OCI-LY3 (cell line): Measurements from ENCODE around the gene CAPN7.

Experiments
- H2AFZ ChIP-seq: fragments of 200-600, 300-600 bp; shearing (Covaris generic); 2 replicates; pipeline ENCODE4 v1.6.0; 2014; ENCODE audit warnings: antibody characterized with exemption, low read depth, low read length
- H3K27ac ChIP-seq: fragments of 200-600, 300-600 bp; sonication (generic); 2 replicates; pipeline ENCODE4 v1.5.1; 2014; ENCODE audit warnings: mild to moderate bottlenecking, low read length, moderate library complexity, mixed read lengths
- H3K27me3 ChIP-seq: fragments of 200-600, 300-600 bp; sonication (generic); 2 replicates; pipeline ENCODE4 v1.6.1; 2014; ENCODE audit warnings: low read depth, low read length, mixed read lengths
- H3K36me3 ChIP-seq: fragments of 200-600, 300-600 bp; sonication (generic); replicated peaks from 2 replicates; pipeline ENCODE3; 2014; ENCODE audit warnings: low read depth, low read length, mixed read lengths
- H3K4me1 ChIP-seq: fragments of 300-600, 200-600 bp; sonication (generic); 2 replicates; pipeline ENCODE4 v1.6.1; 2014; ENCODE audit warnings: low read length, mixed read lengths
- H3K4me2 ChIP-seq: fragments of 200-600, 300-600 bp; sonication (generic); 2 replicates; pipeline ENCODE4 v1.6.1; 2014; ENCODE audit warnings: low read length, mixed read lengths
- H3K4me3 ChIP-seq: fragments of 300-600, 200-600 bp; sonication (generic); 2 replicates; pipeline ENCODE4 v1.5.1; 2014; ENCODE audit warnings: antibody characterized with exemption, mild to moderate bottlenecking, low read length, moderate library complexity
- H3K79me2 ChIP-seq: fragments of 300-600, 200-600 bp; shearing (Covaris generic); 2 replicates; pipeline ENCODE4 v1.6.1; 2014; ENCODE audit warnings: mild to moderate bottlenecking, low read length, mixed read lengths
- H3K9ac ChIP-seq: fragments of 300-600, 200-600 bp; shearing (Covaris generic); 2 replicates; pipeline ENCODE4 v1.6.0; 2014; ENCODE audit warnings: mild to moderate bottlenecking, low read length, moderate library complexity
- H3K9me3 ChIP-seq: fragments of 200-600, 300-600 bp; shearing (Covaris generic); 2 replicates; pipeline ENCODE4 v1.6.1; 2014; ENCODE audit warnings: low read length, mixed read lengths; ENCODE audit not compliant: insufficient read depth
- H4K20me1 ChIP-seq: fragments of 200-600, 300-600 bp; sonication (generic); 2 replicates; pipeline ENCODE4 v1.6.1; 2016; ENCODE audit warnings: low read length, mixed read lengths; ENCODE audit not compliant: insufficient read depth
- EZH2phosphoT487 ChIP-seq: fragments of 200-600 bp; shearing (Covaris generic); IDR thresholded peaks from 2 replicates; pipeline ENCODE4 v1.6.1; 2018; ENCODE audit warnings: antibody characterized with exemption, mixed run types, low read depth
- TF ChIP-seq, protein P1 (sequence below): fragments of 200-600, 300-600 bp; sonication (generic); IDR thresholded peaks from 2 replicates; pipeline ENCODE4 v1.5.1; 2014; ENCODE audit warnings: antibody characterized with exemption, low read length, low read depth

CAPN7 gene

GRCh38 chr3:15221574-15222217, 15.7 kb downstream of the CAPN7 start:
- Histone ChIP-seq H3K4me1 (no peaks in the 10 kb centered on the region), H3K36me3 (peaks cover 62% of the 10 kb centered on the region), H3K4me3 (no peak overlapping the region), H2AFZ (no peak overlapping the region), H3K27ac (no peak overlapping the region), H3K27me3 (no peaks in the 10 kb centered on the region), H3K79me2 (no peaks in the 10 kb centered on the region), H4K20me1 (no peaks in the 10 kb centered on the region), H3K9me3 (no peaks in the 10 kb centered on the region), H3K4me2 (no peak overlapping the region), H3K9ac (no peak overlapping the region)
- TF ChIP-seq EZH2phosphoT487 = no peak
- TF ChIP-seq, protein P1, sequence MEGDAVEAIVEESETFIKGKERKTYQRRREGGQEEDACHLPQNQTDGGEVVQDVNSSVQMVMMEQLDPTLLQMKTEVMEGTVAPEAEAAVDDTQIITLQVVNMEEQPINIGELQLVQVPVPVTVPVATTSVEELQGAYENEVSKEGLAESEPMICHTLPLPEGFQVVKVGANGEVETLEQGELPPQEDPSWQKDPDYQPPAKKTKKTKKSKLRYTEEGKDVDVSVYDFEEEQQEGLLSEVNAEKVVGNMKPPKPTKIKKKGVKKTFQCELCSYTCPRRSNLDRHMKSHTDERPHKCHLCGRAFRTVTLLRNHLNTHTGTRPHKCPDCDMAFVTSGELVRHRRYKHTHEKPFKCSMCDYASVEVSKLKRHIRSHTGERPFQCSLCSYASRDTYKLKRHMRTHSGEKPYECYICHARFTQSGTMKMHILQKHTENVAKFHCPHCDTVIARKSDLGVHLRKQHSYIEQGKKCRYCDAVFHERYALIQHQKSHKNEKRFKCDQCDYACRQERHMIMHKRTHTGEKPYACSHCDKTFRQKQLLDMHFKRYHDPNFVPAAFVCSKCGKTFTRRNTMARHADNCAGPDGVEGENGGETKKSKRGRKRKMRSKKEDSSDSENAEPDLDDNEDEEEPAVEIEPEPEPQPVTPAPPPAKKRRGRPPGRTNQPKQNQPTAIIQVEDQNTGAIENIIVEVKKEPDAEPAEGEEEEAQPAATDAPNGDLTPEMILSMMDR = no peak

DNA sequence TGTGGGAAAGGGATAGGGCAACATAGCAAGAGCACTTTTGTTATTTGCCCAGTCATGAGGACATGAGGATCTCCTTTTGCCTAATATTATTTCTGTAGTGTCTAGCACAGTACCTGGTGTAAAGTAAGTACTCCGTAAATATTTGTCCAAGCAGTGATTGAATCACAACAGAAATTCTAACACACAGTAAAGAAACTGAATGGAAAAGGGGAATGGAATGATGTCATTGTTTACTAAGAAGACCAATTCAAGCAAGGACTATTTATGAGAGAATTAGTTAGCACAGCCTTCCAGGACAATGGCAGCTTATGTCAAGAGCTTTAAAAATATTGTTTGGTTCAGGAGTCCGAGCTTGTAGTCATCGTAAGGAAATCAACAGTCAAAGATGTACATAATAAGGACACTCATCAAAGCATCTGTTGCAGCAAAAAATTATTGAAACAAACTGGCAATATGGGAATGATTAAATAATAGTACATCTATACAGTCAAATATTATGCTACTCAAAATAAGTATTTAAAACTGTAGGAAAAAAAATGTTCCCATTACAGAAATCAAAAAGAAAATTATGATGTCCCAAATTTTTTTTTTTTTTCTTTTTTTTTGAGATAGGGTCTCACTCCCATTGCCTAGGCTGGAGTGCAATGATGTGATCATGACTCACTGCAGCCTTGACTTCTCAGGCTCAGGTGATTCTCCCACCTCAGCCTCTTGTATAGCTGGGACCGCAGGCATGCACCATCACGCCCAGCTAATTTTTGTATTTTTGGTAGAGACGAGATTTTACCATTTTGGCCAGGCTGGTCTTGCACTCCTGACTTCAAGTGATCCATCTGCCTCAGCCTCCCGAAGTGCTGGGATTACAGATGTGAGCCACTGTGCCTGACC, 17.9 kb downstream of the CAPN7 start:
- Histone ChIP-seq H3K4me2 (no peak overlapping the region), H3K36me3 (peaks cover 52% of the 10 kb centered on the region), H3K4me3 (no peak overlapping the region), H3K27ac (no peak overlapping the region), H4K20me1 (no peaks in the 10 kb centered on the region), H3K4me1 (no peaks in the 10 kb centered on the region), H3K9ac (no peak overlapping the region), H3K27me3 (no peaks in the 10 kb centered on the region), H3K9me3 (no peaks in the 10 kb centered on the region), H2AFZ (no peak overlapping the region), H3K79me2 (no peaks in the 10 kb centered on the region)
- TF ChIP-seq EZH2phosphoT487 = no peak
- TF ChIP-seq, protein P1 = no peak

GRCh38 chr3:15228147-15228546, 22.1 kb downstream of the CAPN7 start:
- H3K27ac ChIP-seq = no peak overlapping the region
- no peaks in the 10 kb centered on the region for H3K9me3 ChIP-seq
- TF ChIP-seq EZH2phosphoT487 = no peak
- TF ChIP-seq, protein P1 = no peak
- H3K27me3 ChIP-seq = no peaks in the 10 kb centered on the region
- no peaks in the 10 kb centered on the region for H3K4me1 ChIP-seq
- no peak overlapping the region for H3K4me3 ChIP-seq
- H3K36me3 ChIP-seq = peaks cover 40% of the 10 kb centered on the region
- no peak overlapping the region for H3K4me2 ChIP-seq
- H3K79me2 ChIP-seq = no peaks in the 10 kb centered on the region
- H3K9ac ChIP-seq = no peak overlapping the region
- no peaks in the 10 kb centered on the region for H4K20me1 ChIP-seq
- H2AFZ ChIP-seq = no peak overlapping the region

- Histone ChIP-seq H2AFZ (no peak overlapping the region), H3K79me2 (no peaks in the 10 kb centered on the region), H3K4me3 (no peak overlapping the region), H4K20me1 (no peaks in the 10 kb centered on the region), H3K4me1 (no peaks in the 10 kb centered on the region), H3K9me3 (no peaks in the 10 kb centered on the region), H3K4me2 (no peak overlapping the region), H3K9ac (no peak overlapping the region), H3K27me3 (no peaks in the 10 kb centered on the region), H3K36me3 (peaks cover 39% of the 10 kb centered on the region), H3K27ac (no peak overlapping the region)
- TF ChIP-seq, protein P1 = no peak
- no peak for TF ChIP-seq EZH2phosphoT487
Observed at GRCh38 chr3:15229262-15229661, 23.2 kb downstream of the CAPN7 start.
